K562 (cell line): ENCODE data around the gene OTX2. TPM values are rescaled to one million over a fixed set of nuclear protein-coding genes. Genes with fewer than 3 reads are reported as not detected.

Experiments
- ATAC-seq: fragments of 200-7000 bp; cut with Tn5 transposase; 3 replicates; pipeline ENCODE4 v1.9.1; 2020; ENCODE audit warnings: moderate library complexity
- BruUV-seq: library from RNA; stranded (reverse); fragments of 400-500 nt; replicated peaks from 2 replicates; lab custom pipeline; 2021; lab: Mats Ljungman, UMichigan
- CTCF ChIA-PET: fragments of 300-600 bp; formaldehyde crosslinking; extraction: SDS; loops from one replicate; lab custom pipeline; 2021; ENCODE audit warnings: low intra/inter-chr PET ratio; lab: Yijun Ruan, JAX
- POLR2A ChIA-PET: fragments of 300-600, 350-650 bp; sonication (Branson Sonifier 250); formaldehyde crosslinking; extraction: SDS; loops from one replicate; lab custom pipeline; 2021; ENCODE audit warnings: antibody characterized with exemption, inconsistent platforms; lab: Yijun Ruan, JAX
- DNase-seq, 4 experiments: peaks; one replicate each; pipeline versions ENCODE4 v3.0.0 to v3.0.0-alpha.2; 2011 to 2018; ENCODE audit warnings: low spot score in 3 of 4, mixed read lengths in 3 of 4; ENCODE audit errors: extremely low read depth in 1 of 4
- FAIRE-seq: peaks from 2 replicates; lab custom pipeline; 2011; peaks lifted over from hg19 to GRCh38; lab: Jason Lieb, UNC
- H2AFZ ChIP-seq: 2 replicates; pipeline ENCODE4 v1.6.0; 2011; ENCODE audit warnings: low read depth, low read length, control low read depth, inconsistent platforms
- H3K27ac ChIP-seq: fragments of 200-600 bp; 3 replicates; pipeline ENCODE4 v1.8.0; 2011; ENCODE audit warnings: low read depth, mild to moderate bottlenecking, control low read depth, inconsistent platforms, low read length, moderate library complexity, mixed read lengths; ENCODE audit errors: extremely low read depth
- H3K27me3 ChIP-seq, 2 experiments: fragments of 300-600 bp in 1 of 2; 2 replicates in 1 of 2; 3 replicates in 1 of 2; pipeline versions ENCODE4 v1.6.0 to v1.8.0; 2011; ENCODE audit warnings: inconsistent platforms in 2 of 2, low read length in 2 of 2, mild to moderate bottlenecking in 1 of 2, mixed read lengths in 1 of 2, moderate library complexity in 1 of 2; ENCODE audit not compliant: control insufficient read depth in 2 of 2, insufficient read depth in 2 of 2
- H3K36me3 ChIP-seq: fragments of 300-600 bp; 3 replicates; pipeline ENCODE4 v1.8.0; 2011; ENCODE audit warnings: mild to moderate bottlenecking, low read length, inconsistent platforms; ENCODE audit not compliant: control insufficient read depth, insufficient read depth
- H3K4me1 ChIP-seq, 2 experiments: fragments of 200-600 bp in 1 of 2; replicated peaks in 1 of 2; 2 replicates in 1 of 2; 3 replicates in 1 of 2; pipeline versions ENCODE4 v1.5.1 to v1.8.0; 2011; ENCODE audit warnings: inconsistent platforms in 2 of 2, low read length in 2 of 2, mild to moderate bottlenecking in 1 of 2, mixed read lengths in 1 of 2, moderate library complexity in 1 of 2; ENCODE audit not compliant: control insufficient read depth in 2 of 2, insufficient read depth in 2 of 2
- H3K4me2 ChIP-seq: 2 replicates; pipeline ENCODE4 v1.6.1; 2011; ENCODE audit warnings: low read length, control low read depth, inconsistent platforms, mixed read lengths; ENCODE audit not compliant: insufficient read depth
- H3K4me3 ChIP-seq: fragments of 200-600 bp; sonication (generic), shearing (Covaris generic); 2 replicates; pipeline ENCODE4 v1.5.1; 2016; ENCODE audit warnings: control low read depth, inconsistent platforms
- H3K79me2 ChIP-seq: fragments of 200-600 bp; 3 replicates; pipeline ENCODE4 v1.8.0; 2011; ENCODE audit warnings: low read length, inconsistent platforms; ENCODE audit not compliant: control insufficient read depth, insufficient read depth
- H3K9ac ChIP-seq, 2 experiments: 2 replicates each; pipeline versions ENCODE4 v1.6.0 to v1.6.1; 2011; ENCODE audit warnings: low read depth in 2 of 2, low read length in 2 of 2, control low read depth in 1 of 2, inconsistent platforms in 1 of 2, mild to moderate bottlenecking in 1 of 2, mixed read lengths in 1 of 2; ENCODE audit not compliant: insufficient read depth in 1 of 2
- H3K9me1 ChIP-seq: one replicate; pipeline ENCODE4 v1.6.0; 2011; ENCODE audit warnings: inconsistent platforms, mild to moderate bottlenecking, low read length, moderate library complexity; ENCODE audit not compliant: control insufficient read depth, insufficient read depth
- H3K9me3 ChIP-seq: replicated peaks from 2 replicates; pipeline ENCODE4 v1.5.1; 2011; ENCODE audit warnings: low read depth, low read length, inconsistent platforms; ENCODE audit not compliant: control insufficient read depth, insufficient read depth
- H4K20me1 ChIP-seq: replicated peaks from 2 replicates; pipeline ENCODE4 v1.6.1; 2011; ENCODE audit warnings: low read length, inconsistent platforms, mixed read lengths; ENCODE audit not compliant: control insufficient read depth, insufficient read depth
- ATF3 ChIP-seq, 2 experiments: fragments of 450-650 bp in 1 of 2; sonication (generic) in 1 of 2; formaldehyde crosslinking in 1 of 2; IDR thresholded peaks in 1 of 2; conservative IDR thresholded peaks in 1 of 2; 2 replicates each; pipeline versions ENCODE4 v1.6.1 to v1.8.1; 2016 to 2023; ENCODE audit warnings: mild to moderate bottlenecking in 2 of 2, moderate library complexity in 2 of 2, inconsistent platforms in 1 of 2, missing genetic modification reagents in 1 of 2
- BMI1 ChIP-seq: fragments of 150-350 bp; IDR thresholded peaks from 2 replicates; pipeline ENCODE4 v1.6.1; 2014; ENCODE audit warnings: low read length
- DEAF1 ChIP-seq: fragments of 450-650 bp; formaldehyde crosslinking; IDR thresholded peaks from 2 replicates; pipeline ENCODE4 v1.4.0; 2020; ENCODE audit warnings: mild to moderate bottlenecking, moderate library complexity
- DLX4 ChIP-seq: fragments of 250-450 bp; sonication (Bioruptor Pico); IDR thresholded peaks from 2 replicates; pipeline ENCODE4 v1.6.1; 2021; ENCODE audit warnings: mild to moderate bottlenecking
- FOXA1 ChIP-seq: fragments of 450-650 bp; IDR thresholded peaks from 2 replicates; pipeline ENCODE4 v1.6.1; 2016; ENCODE audit warnings: mild to moderate bottlenecking, borderline replicate concordance
- HDAC3 ChIP-seq: fragments of 450-650 bp; IDR thresholded peaks from 2 replicates; pipeline ENCODE4 v1.6.1; 2018; ENCODE audit warnings: borderline replicate concordance, mild to moderate bottlenecking, moderate library complexity; ENCODE audit not compliant: partially characterized antibody
- LEF1 ChIP-seq: fragments of 450-650 bp; IDR thresholded peaks from 2 replicates; pipeline ENCODE4 v1.6.1; 2016; ENCODE audit warnings: mild to moderate bottlenecking
- MIER1 ChIP-seq: fragments of 450-650 bp; IDR thresholded peaks from 2 replicates; pipeline ENCODE4 v1.6.1; 2016; ENCODE audit warnings: antibody characterized with exemption, mild to moderate bottlenecking, low read depth
- NFYB ChIP-seq: IDR thresholded peaks from 2 replicates; pipeline ENCODE4 v1.6.1; 2011; ENCODE audit warnings: mild to moderate bottlenecking, moderate library complexity; ENCODE audit not compliant: insufficient read length; ENCODE audit errors: extremely low read depth
- SNAPC5 ChIP-seq: fragments of 250-450 bp; sonication (Bioruptor Pico); IDR thresholded peaks from 2 replicates; pipeline ENCODE4 v1.8.0; 2021; ENCODE audit warnings: moderate library complexity, mild to moderate bottlenecking, inconsistent platforms
- SP2 ChIP-seq: IDR thresholded peaks from 2 replicates; pipeline ENCODE4 v1.6.1; 2011; ENCODE audit warnings: mild to moderate bottlenecking, low read depth, low read length, moderate library complexity; ENCODE audit not compliant: poor library complexity, severe bottlenecking; ENCODE audit errors: extremely low read depth
- STAT5B ChIP-seq: fragments of 250-450 bp; sonication (Bioruptor Pico); IDR thresholded peaks from 2 replicates; pipeline ENCODE4 v1.8.0; 2021; ENCODE audit warnings: mild to moderate bottlenecking, inconsistent platforms
- TAF1 ChIP-seq: IDR thresholded peaks from 2 replicates; pipeline ENCODE4 v1.6.1; 2011; ENCODE audit warnings: mild to moderate bottlenecking, low read length, moderate library complexity; ENCODE audit not compliant: insufficient read depth, control insufficient read depth, severe bottlenecking; ENCODE audit errors: extremely low read depth
- TAF9B ChIP-seq: fragments of 450-650 bp; IDR thresholded peaks from 2 replicates; pipeline ENCODE4 v1.6.1; 2018; ENCODE audit warnings: mild to moderate bottlenecking; ENCODE audit not compliant: partially characterized antibody
- ZNF445 ChIP-seq: fragments of 250-450 bp; sonication (Bioruptor Pico); IDR thresholded peaks from 2 replicates; pipeline ENCODE4 v1.4.0; 2020; ENCODE audit warnings: low read depth, mild to moderate bottlenecking, moderate library complexity
- WGBS: fragments of 100-300 bp; shearing (Covaris generic); methylation state at CpG from one replicate; pipeline ENCODE4 v1.1.6; 2016; ENCODE audit warnings: low coverage, mixed read lengths; ENCODE audit not compliant: insufficient coverage; ENCODE audit errors: missing lambda C conversion rate; 5-methylcytosine and 5-hydroxymethylcytosine counted together
- in situ Hi-C: fragments of 300-500 bp; cut with MboI; formaldehyde crosslinking; loops from 4 replicates; pipeline ENCODE4 v1.15.0; 2018; ENCODE audit warnings: inconsistent platforms, mixed read lengths
- intact Hi-C: fragments of 100-400 bp; cut with micrococcal nuclease; formaldehyde crosslinking; loops from 2 replicates; pipeline ENCODE4 v1.14.2; 2022
- polyA plus RNA-seq, 8 experiments: library from polyadenylated mRNA; depleted of rRNA in 4 of 8; stranded (reverse) in 5 of 8; unstranded in 3 of 8; fragments of >200 nt; fragmentation: Nextera tagmentation in 2 of 8; fragmentation: Illumina TruSeq in 1 of 8; extraction: Ambion mirVana in 2 of 8; extraction: Trizol in 1 of 8; gene quantifications; 2 replicates each; pipeline versions ENCODE4 v1.2.1 to v1.2.3, GENCODE V29; 2011 to 2014; ENCODE audit warnings: inconsistent platforms in 1 of 8, missing spikeins in 1 of 8
- total RNA-seq, 7 experiments: library from RNA; depleted of rRNA in 6 of 7; stranded (reverse); fragments of >200 nt in 6 of 7; fragmentation: Illumina TruSeq in 2 of 7; extraction: Trizol in 2 of 7; gene quantifications; 2 replicates each; pipeline versions ENCODE4 v1.2.1 to v1.2.3, GENCODE V29; 2011 to 2021; ENCODE audit warnings: low replicate concordance in 1 of 7

OTX2 gene
- total and polyA plus RNA-seq, 9 of the 15 experiments (the other 6 are each of a cell fraction or from before 2014, with no cell fraction given), result not detected

GRCh38 chr14:56811593-56812363 is 1.5 kb upstream of the OTX2 start:
- POLR2A ChIA-PET, result interaction anchor here (0.7 kb wide), 1 partner anchor 366 kb away, joined by 3 read pairs; no protein-coding TSS in a partner anchor
- no peak overlapping the region for H2AFZ ChIP-seq
- CTCF ChIA-PET, result no interaction called here
- H3K4me1 ChIP-seq, result peaks cover 0 to 3% of the 10 kb centered on the region in 2 experiments; a peak in 2 of 5 replicates
- no peaks in the 10 kb centered on the region for H3K79me2 ChIP-seq
- no peaks in the 10 kb centered on the region for H3K9me3 ChIP-seq
- no peak overlapping the region for H3K4me2 ChIP-seq
- no peaks in the 10 kb centered on the region for H3K36me3 ChIP-seq
- no peak overlapping the region for H3K4me3 ChIP-seq
- H4K20me1 ChIP-seq, result peaks cover 4% of the 10 kb centered on the region; the same call in 1 of the 2 replicates
- FAIRE-seq (no peak), ATAC-seq (no peak), DNase-seq (no peak)
- no peak overlapping the region for H3K27ac ChIP-seq
- no TSS peak for BruUV-seq
- in situ Hi-C loops (no loop called here), intact Hi-C loops (no loop called here)
- no peak overlapping the region for H3K9ac ChIP-seq
- H3K27me3 ChIP-seq, result peaks cover 3 to 41% of the 10 kb centered on the region in 2 experiments; a peak in 3 of 5 replicates
- no peaks in the 10 kb centered on the region for H3K9me1 ChIP-seq
- TF ChIP-seq STAT5B (CRISPR knock-in tag), result no peak
- no peak for TF ChIP-seq SNAPC5 (CRISPR knock-in tag)
- TF ChIP-seq DEAF1 (CRISPR knock-in tag), result no peak
- TF ChIP-seq NFYB, result no peak
- no peak for TF ChIP-seq TAF9B
- TF ChIP-seq DLX4 (CRISPR knock-in tag), result no peak
- TF ChIP-seq ZNF445, result no peak
- TF ChIP-seq ATF3 (IDR thresholded peaks at IDR 0.05), result no peak
- TF ChIP-seq ATF3 (CRISPR knock-in tag; conservative IDR thresholded peaks at IDR 0.05), result no peak
- TF ChIP-seq SP2, result no peak
- TF ChIP-seq FOXA1, result no peak
- TF ChIP-seq BMI1, result no peak
- no peak for TF ChIP-seq MIER1
- TF ChIP-seq HDAC3, result no peak
- no peak for TF ChIP-seq LEF1
- TF ChIP-seq TAF1, result no peak
- 7% methylated on average over 14 of the region's 39 CpGs for WGBS
